HEK293 (cell line): Measurements from ENCODE around the gene STYXL1.

Experiments used
- CTCF ChIA-PET: fragments of 350-600 bp; formaldehyde crosslinking; extraction: SDS; loops from one replicate; lab custom pipeline; 2021; ENCODE audit warnings: antibody characterized with exemption; lab: Yijun Ruan, JAX
- POLR2A ChIA-PET: fragments of 300-600 bp; formaldehyde crosslinking; extraction: SDS; loops from one replicate; lab custom pipeline; 2020; ENCODE audit warnings: antibody characterized with exemption, inconsistent platforms; lab: Yijun Ruan, JAX
- H3K27ac ChIP-seq: fragments of 200-500 bp; sonication (Bioruptor generic); 2 replicates; pipeline ENCODE4 v1.5.1; 2014; ENCODE audit warnings: low read depth, low read length, control low read depth, inconsistent platforms; ENCODE audit errors: extremely low read depth
- H3K36me3 ChIP-seq, 2 experiments: fragments of 200-500 bp in 1 of 2; sonication (Bioruptor generic) in 1 of 2; 1 replicate in 1 of 2; 2 replicates in 1 of 2; pipeline ENCODE4 v1.5.1; 2014 to 2017; ENCODE audit warnings: inconsistent platforms in 2 of 2, low read length in 2 of 2; ENCODE audit not compliant: control insufficient read depth in 2 of 2, insufficient read depth in 1 of 2
- H3K4me1 ChIP-seq: fragments of 200-500 bp; sonication (Bioruptor generic); 2 replicates; pipeline ENCODE4 v1.5.1; 2014; ENCODE audit warnings: mild to moderate bottlenecking, low read length, inconsistent platforms; ENCODE audit not compliant: control insufficient read depth, insufficient read depth
- H3K4me3 ChIP-seq: 2 replicates; pipeline ENCODE4 v1.5.1; 2011; ENCODE audit warnings: low read depth, mild to moderate bottlenecking, control low read depth, low read length, moderate library complexity
- H3K9me3 ChIP-seq: fragments of 200-500 bp; sonication (Bioruptor generic); 2 replicates; pipeline ENCODE4 v1.5.1; 2014; ENCODE audit warnings: low read depth, low read length, inconsistent platforms; ENCODE audit not compliant: control insufficient read depth, insufficient read depth
- GLIS1 ChIP-seq: fragments of 450-650 bp; formaldehyde crosslinking; IDR thresholded peaks from 2 replicates; pipeline ENCODE4 v1.5.1; 2016; ENCODE audit warnings: missing biosample characterization, missing genetic modification characterization
- KLF10 ChIP-seq: fragments of 450-650 bp; IDR thresholded peaks from 2 replicates; pipeline ENCODE4 v1.5.1; 2018; ENCODE audit warnings: missing biosample characterization, mild to moderate bottlenecking, missing genetic modification characterization
- KLF16 ChIP-seq: fragments of 450-650 bp; formaldehyde crosslinking; IDR thresholded peaks from 2 replicates; pipeline ENCODE4 v1.5.1; 2017; ENCODE audit warnings: missing biosample characterization, missing genetic modification characterization
- SCRT1 ChIP-seq: fragments of 450-650 bp; formaldehyde crosslinking; IDR thresholded peaks from 2 replicates; pipeline ENCODE4 v1.5.1; 2016; ENCODE audit warnings: missing biosample characterization, missing genetic modification characterization, borderline replicate concordance
- SCRT2 ChIP-seq: fragments of 450-650 bp; formaldehyde crosslinking; IDR thresholded peaks from 2 replicates; pipeline ENCODE4 v1.5.1; 2016; ENCODE audit warnings: missing biosample characterization, missing genetic modification characterization
- ZBTB7A ChIP-seq: fragments of 450-650 bp; formaldehyde crosslinking; IDR thresholded peaks from 2 replicates; pipeline ENCODE4 v1.5.1; 2016; ENCODE audit warnings: low read depth, missing biosample characterization, missing genetic modification characterization
- ZIC2 ChIP-seq: fragments of 450-650 bp; formaldehyde crosslinking; IDR thresholded peaks from 2 replicates; pipeline ENCODE4 v1.5.1; 2016; ENCODE audit warnings: missing biosample characterization, missing genetic modification characterization
- ZNF174 ChIP-seq: fragments of 450-650 bp; formaldehyde crosslinking; IDR thresholded peaks from 2 replicates; pipeline ENCODE4 v1.5.0; 2017; ENCODE audit warnings: missing biosample characterization, mild to moderate bottlenecking, missing genetic modification characterization
- ZNF274 ChIP-seq, 2 experiments: fragments of 200-500 bp in 1 of 2; fragments of 450-650 bp in 1 of 2; sonication (Bioruptor generic) in 1 of 2; formaldehyde crosslinking in 1 of 2; IDR thresholded peaks; 2 replicates each; pipeline versions ENCODE4 v1.5.1 to v1.6.1; 2014 to 2016; ENCODE audit warnings: borderline replicate concordance in 1 of 2, inconsistent platforms in 1 of 2, low read length in 1 of 2, missing biosample characterization in 1 of 2, missing genetic modification characterization in 1 of 2
- ZNF658 ChIP-seq: fragments of 450-650 bp; formaldehyde crosslinking; IDR thresholded peaks from 2 replicates; pipeline ENCODE4; 2016; ENCODE audit warnings: missing biosample characterization, missing genetic modification characterization
- ZNF785 ChIP-seq: fragments of 450-650 bp; formaldehyde crosslinking; IDR thresholded peaks from 2 replicates; pipeline ENCODE4 v1.5.1; 2016; ENCODE audit warnings: missing biosample characterization, missing genetic modification characterization
- ZNF791 ChIP-seq: fragments of 450-650 bp; formaldehyde crosslinking; IDR thresholded peaks from 2 replicates; pipeline ENCODE4 v1.5.1; 2016; ENCODE audit warnings: missing biosample characterization, missing genetic modification characterization
- ZSCAN16 ChIP-seq: fragments of 450-650 bp; formaldehyde crosslinking; IDR thresholded peaks from 2 replicates; pipeline ENCODE4 v1.5.1; 2016; ENCODE audit warnings: missing biosample characterization, missing genetic modification characterization
- TF ChIP-seq, protein P1 (sequence below): fragments of 450-650 bp; formaldehyde crosslinking; IDR thresholded peaks from 2 replicates; pipeline ENCODE4 v1.5.1; 2016; ENCODE audit warnings: missing biosample characterization, missing genetic modification characterization
- TF ChIP-seq, protein P2 (sequence below): fragments of 450-650 bp; formaldehyde crosslinking; IDR thresholded peaks from 2 replicates; pipeline ENCODE4 v1.5.1; 2016; ENCODE audit warnings: missing biosample characterization, missing genetic modification characterization
- TF ChIP-seq, protein P3 (sequence below): fragments of 450-650 bp; formaldehyde crosslinking; IDR thresholded peaks from 2 replicates; pipeline ENCODE4 v1.5.1; 2016; ENCODE audit warnings: missing biosample characterization, missing genetic modification characterization, borderline replicate concordance

Gene STYXL1

DNA sequence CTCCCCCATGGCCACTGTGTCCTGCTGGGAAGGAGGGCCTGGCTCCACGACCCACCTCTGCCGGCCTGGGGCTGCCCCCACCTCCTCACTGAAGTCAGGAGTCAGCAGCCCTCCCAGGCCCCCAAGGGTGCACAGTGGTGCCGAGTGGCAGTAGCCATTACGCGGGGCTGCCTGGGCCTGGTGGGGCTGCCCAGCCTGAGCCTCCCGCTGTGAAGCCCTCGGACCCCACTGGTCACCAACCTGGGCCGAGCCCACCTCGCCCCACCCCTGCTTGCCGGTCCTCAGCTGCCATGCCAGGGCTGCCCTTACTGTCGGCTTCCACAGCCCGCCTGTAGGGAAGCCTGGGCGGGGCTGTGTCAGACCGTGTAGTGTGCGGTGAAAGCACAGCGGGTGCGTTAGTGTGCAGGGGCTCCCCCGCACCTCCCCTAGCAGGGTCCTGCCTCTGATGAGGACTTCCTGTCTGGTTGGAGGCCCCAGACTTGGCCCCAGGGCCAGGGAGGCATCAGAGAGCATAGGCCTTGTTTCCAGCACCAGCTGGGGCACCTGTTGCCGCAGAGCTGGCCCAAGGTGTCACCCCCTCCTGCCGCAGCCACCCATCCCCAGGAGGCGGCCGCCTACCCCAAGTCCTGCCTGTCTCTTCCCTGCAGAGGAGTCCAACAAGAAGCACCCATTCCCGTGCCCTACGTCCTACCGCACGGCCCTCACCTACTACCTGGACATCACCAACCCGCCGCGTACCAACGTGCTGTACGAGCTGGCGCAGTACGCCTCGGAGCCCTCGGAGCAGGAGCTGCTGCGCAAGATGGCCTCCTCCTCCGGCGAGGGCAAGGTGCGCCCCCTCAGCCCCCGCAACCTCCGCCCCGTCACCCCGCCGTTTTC is 63.4 kb downstream of the STYXL1 start:
- POLR2A ChIA-PET = no interaction called here

DNA sequence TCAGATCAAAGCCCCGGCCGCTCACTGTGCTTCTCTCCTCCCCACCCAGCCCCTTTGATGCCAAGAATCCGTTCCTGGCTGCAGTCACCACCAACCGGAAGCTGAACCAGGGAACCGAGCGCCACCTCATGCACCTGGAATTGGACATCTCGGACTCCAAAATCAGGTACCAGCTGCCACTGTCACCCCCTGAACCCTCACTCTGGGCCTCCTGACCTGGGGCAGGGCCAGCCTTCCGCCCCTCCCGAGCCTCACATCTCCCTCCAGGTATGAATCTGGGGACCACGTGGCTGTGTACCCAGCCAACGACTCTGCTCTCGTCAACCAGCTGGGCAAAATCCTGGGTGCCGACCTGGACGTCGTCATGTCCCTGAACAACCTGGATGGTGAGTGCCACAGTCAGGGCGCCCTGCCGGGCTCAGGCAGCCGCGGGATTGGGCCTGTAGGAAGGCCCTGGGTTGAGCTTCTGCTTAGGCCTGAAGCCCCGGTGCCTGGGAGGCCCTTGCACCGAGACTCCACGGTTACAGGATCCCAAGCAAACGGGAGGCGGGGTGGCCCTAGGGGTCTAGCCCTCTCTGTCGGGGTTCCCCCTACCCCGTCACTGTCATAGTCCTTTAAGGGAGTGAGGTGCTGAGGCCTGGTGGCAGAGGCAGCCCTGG is 64.2 kb downstream of the STYXL1 start:
- TF ChIP-seq ZNF274 (IDR thresholded peaks at IDR 0.05; ENCODE audit: low read length) (no peak), ZNF274 (tag by site-specific recombination; IDR thresholded peaks at IDR 0.05; ENCODE audit: borderline replicate concordance) (no peak), ZNF174 (no peak), KLF10 (tag by site-specific recombination) (no peak), ZNF785 (tag by site-specific recombination) (no peak), ZBTB7A (tag by site-specific recombination) (no peak)
- TF ChIP-seq, protein P1, sequence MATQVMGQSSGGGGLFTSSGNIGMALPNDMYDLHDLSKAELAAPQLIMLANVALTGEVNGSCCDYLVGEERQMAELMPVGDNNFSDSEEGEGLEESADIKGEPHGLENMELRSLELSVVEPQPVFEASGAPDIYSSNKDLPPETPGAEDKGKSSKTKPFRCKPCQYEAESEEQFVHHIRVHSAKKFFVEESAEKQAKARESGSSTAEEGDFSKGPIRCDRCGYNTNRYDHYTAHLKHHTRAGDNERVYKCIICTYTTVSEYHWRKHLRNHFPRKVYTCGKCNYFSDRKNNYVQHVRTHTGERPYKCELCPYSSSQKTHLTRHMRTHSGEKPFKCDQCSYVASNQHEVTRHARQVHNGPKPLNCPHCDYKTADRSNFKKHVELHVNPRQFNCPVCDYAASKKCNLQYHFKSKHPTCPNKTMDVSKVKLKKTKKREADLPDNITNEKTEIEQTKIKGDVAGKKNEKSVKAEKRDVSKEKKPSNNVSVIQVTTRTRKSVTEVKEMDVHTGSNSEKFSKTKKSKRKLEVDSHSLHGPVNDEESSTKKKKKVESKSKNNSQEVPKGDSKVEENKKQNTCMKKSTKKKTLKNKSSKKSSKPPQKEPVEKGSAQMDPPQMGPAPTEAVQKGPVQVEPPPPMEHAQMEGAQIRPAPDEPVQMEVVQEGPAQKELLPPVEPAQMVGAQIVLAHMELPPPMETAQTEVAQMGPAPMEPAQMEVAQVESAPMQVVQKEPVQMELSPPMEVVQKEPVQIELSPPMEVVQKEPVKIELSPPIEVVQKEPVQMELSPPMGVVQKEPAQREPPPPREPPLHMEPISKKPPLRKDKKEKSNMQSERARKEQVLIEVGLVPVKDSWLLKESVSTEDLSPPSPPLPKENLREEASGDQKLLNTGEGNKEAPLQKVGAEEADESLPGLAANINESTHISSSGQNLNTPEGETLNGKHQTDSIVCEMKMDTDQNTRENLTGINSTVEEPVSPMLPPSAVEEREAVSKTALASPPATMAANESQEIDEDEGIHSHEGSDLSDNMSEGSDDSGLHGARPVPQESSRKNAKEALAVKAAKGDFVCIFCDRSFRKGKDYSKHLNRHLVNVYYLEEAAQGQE (tag by site-specific recombination) = no peak
- TF ChIP-seq, all 188 proteins: peak for 0
- ChIA-PET CTCF (no interaction called here), POLR2A (no interaction called here)
- Histone ChIP-seq H3K4me3 (no peak overlapping the region), H3K9me3 (no peaks in the 10 kb centered on the region), H3K27ac (no peak overlapping the region), H3K36me3 (peaks cover 0 to 58% of the 10 kb centered on the region in 2 experiments; a peak in 1 of 3 replicates), H3K4me1 (no peaks in the 10 kb centered on the region)

More for the DNA sequence above, 63.4 kb downstream of the STYXL1 start:
- Histone ChIP-seq H3K4me3 (no peak overlapping the region), H3K27ac (no peak overlapping the region), H3K9me3 (no peaks in the 10 kb centered on the region), H3K36me3 (peaks cover 0 to 58% of the 10 kb centered on the region in 2 experiments; a peak in 1 of 3 replicates), H3K4me1 (no peaks in the 10 kb centered on the region)
- TF ChIP-seq ZIC2 (tag by site-specific recombination) (peak; percentile 72), SCRT1 (peak; percentile 33; the same call in 1 of the 2 replicates), ZNF791 (tag by site-specific recombination) (no peak), SCRT2 (tag by site-specific recombination) (peak; percentile 94), KLF16 (tag by site-specific recombination) (no peak)
- CTCF ChIA-PET = interaction anchor here (1.2 kb wide), 1 partner anchor 36 kb away, joined by 4 read pairs; no protein-coding TSS in a partner anchor

DNA sequence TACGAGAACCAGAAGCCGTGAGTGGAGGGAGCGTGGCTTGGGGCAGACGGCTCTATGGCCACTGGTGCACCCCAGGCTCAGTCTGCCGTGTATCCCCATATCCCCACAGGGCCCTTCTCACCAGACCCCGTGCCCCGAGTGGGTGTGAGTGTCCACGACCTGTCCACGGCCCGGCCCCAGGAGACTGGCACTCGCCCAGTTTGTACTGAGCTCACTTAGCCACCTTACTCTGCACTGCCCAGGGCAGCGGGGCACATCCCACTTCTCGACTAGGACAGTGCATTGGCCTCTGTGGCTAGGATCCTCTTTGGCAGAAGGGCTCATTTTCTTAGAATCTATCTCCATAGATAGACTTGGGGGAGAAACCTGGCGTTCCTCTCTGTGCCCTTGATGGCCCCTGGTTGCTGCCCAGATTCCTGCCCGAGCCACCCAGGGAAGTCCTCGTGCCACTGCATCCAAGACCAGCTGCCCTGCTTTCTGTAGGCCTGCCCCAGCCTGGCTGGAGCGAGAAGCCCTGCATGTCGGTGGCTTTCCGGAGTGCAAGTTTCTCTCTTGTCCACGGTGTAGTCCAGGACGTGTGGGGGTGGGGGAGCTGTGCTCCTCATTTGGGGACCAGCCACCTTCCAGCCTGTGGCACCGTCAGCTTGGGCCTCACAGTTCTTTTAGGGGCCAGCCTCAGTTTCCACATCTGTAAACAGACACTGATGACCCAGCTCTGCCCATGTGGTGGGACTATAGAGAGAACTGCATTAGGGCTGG is 65.3 kb downstream of the STYXL1 start:
- H3K9me3 ChIP-seq = no peaks in the 10 kb centered on the region
- no peak overlapping the region for H3K27ac ChIP-seq
- CTCF ChIA-PET = no interaction called here
- no peak overlapping the region for H3K4me3 ChIP-seq
- POLR2A ChIA-PET = interaction anchor here (0.5 kb wide), 1 partner anchor 469 kb away, joined by 3 read pairs; no protein-coding TSS in a partner anchor
- no peaks in the 10 kb centered on the region for H3K4me1 ChIP-seq
- H3K36me3 ChIP-seq = peaks cover 0 to 52% of the 10 kb centered on the region in 2 experiments; a peak in 1 of 3 replicates
- TF ChIP-seq ZSCAN16 (tag by site-specific recombination) = no peak
- TF ChIP-seq, protein P2, sequence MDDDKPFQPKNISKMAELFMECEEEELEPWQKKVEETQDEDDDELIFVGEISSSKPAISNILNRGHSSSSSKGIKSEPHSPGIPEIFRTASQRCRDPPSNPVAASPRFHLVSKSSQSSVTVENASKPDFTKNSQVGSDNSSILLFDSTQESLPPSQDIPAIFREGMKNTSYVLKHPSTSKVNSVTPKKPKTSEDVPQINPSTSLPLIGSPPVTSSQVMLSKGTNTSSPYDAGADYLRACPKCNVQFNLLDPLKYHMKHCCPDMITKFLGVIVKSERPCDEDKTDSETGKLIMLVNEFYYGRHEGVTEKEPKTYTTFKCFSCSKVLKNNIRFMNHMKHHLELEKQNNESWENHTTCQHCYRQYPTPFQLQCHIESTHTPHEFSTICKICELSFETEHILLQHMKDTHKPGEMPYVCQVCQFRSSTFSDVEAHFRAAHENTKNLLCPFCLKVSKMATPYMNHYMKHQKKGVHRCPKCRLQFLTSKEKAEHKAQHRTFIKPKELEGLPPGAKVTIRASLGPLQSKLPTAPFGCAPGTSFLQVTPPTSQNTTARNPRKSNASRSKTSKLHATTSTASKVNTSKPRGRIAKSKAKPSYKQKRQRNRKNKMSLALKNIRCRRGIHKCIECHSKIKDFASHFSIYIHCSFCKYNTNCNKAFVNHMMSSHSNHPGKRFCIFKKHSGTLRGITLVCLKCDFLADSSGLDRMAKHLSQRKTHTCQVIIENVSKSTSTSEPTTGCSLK = no peak
- TF ChIP-seq, protein P3, sequence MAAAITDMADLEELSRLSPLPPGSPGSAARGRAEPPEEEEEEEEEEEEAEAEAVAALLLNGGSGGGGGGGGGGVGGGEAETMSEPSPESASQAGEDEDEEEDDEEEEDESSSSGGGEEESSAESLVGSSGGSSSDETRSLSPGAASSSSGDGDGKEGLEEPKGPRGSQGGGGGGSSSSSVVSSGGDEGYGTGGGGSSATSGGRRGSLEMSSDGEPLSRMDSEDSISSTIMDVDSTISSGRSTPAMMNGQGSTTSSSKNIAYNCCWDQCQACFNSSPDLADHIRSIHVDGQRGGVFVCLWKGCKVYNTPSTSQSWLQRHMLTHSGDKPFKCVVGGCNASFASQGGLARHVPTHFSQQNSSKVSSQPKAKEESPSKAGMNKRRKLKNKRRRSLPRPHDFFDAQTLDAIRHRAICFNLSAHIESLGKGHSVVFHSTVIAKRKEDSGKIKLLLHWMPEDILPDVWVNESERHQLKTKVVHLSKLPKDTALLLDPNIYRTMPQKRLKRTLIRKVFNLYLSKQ (tag by site-specific recombination) = no peak
- TF ChIP-seq, protein P1 (tag by site-specific recombination) = no peak
- TF ChIP-seq GLIS1 (tag by site-specific recombination) = no peak
- TF ChIP-seq ZNF658 (tag by site-specific recombination) = no peak
